NB4 (cell line): ENCODE measurements around the gene TRIM75.

Experiments used
- MYC ChIP-seq: IDR thresholded peaks from 2 replicates; pipeline ENCODE4 v1.6.1; 2011; ENCODE audit warnings: low read depth, low read length
- POLR2A ChIP-seq: IDR thresholded peaks from 2 replicates; pipeline ENCODE4 v1.6.1; 2011; ENCODE audit warnings: mild to moderate bottlenecking; ENCODE audit not compliant: insufficient read length; ENCODE audit errors: extremely low read depth
- TF ChIP-seq, protein P1 (sequence below): IDR thresholded peaks from one replicate; pipeline ENCODE4 v1.5.1; 2012; ENCODE audit warnings: low read depth, low read length
- TF ChIP-seq, protein P2 (sequence below): IDR thresholded peaks from 2 replicates; pipeline ENCODE4 v1.6.1; 2011; ENCODE audit warnings: low read depth, low read length

DNA sequence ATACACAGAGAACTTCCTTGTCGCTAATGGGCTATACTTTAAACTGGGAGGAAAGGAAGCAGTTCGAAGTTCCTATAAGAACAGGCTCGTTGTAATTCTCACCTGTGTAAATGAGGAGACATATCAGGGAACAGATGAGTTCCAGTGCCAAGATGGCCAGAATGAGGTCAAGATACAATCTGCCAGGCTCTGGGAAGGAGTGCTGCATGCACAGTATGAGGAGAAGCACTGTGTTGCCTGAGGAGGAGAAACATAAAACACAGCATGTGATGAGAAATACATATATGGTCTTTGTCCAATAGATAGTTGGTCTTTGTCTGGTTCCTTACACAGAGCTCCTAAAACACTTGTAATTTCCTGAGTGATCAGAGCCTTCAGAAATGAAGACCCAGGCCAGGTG lies 34.7 kb downstream of the TRIM75 start:
- TF ChIP-seq, protein P1, sequence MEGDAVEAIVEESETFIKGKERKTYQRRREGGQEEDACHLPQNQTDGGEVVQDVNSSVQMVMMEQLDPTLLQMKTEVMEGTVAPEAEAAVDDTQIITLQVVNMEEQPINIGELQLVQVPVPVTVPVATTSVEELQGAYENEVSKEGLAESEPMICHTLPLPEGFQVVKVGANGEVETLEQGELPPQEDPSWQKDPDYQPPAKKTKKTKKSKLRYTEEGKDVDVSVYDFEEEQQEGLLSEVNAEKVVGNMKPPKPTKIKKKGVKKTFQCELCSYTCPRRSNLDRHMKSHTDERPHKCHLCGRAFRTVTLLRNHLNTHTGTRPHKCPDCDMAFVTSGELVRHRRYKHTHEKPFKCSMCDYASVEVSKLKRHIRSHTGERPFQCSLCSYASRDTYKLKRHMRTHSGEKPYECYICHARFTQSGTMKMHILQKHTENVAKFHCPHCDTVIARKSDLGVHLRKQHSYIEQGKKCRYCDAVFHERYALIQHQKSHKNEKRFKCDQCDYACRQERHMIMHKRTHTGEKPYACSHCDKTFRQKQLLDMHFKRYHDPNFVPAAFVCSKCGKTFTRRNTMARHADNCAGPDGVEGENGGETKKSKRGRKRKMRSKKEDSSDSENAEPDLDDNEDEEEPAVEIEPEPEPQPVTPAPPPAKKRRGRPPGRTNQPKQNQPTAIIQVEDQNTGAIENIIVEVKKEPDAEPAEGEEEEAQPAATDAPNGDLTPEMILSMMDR = no peak
- TF ChIP-seq POLR2A (no peak), MYC (no peak)
- TF ChIP-seq, protein P2, sequence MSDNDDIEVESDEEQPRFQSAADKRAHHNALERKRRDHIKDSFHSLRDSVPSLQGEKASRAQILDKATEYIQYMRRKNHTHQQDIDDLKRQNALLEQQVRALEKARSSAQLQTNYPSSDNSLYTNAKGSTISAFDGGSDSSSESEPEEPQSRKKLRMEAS = no peak
